Astrocyte of the cerebellum (primary cell): ENCODE measurements around the gene GRIN2D.

ENCODE experiments used
- DNase-seq: peaks from one replicate; pipeline ENCODE4 v3.0.0-alpha.2; 2011; ENCODE audit warnings: low read depth
- H3K4me3 ChIP-seq: 2 replicates; pipeline ENCODE4 v1.5.1; 2011; ENCODE audit warnings: mild to moderate bottlenecking, low read depth, low read length, moderate library complexity
- CTCF ChIP-seq: IDR thresholded peaks from 2 replicates; pipeline ENCODE4 v1.5.1; 2012; ENCODE audit warnings: low read length, low read depth, moderate library complexity, mild to moderate bottlenecking; ENCODE audit errors: missing control alignments
- in situ Hi-C: cut with HindIII; loops from 2 replicates; pipeline ENCODE4 v1.10.0; 2017; ENCODE audit warnings: low sequenced_read_pairs

The GRIN2D gene

DNA sequence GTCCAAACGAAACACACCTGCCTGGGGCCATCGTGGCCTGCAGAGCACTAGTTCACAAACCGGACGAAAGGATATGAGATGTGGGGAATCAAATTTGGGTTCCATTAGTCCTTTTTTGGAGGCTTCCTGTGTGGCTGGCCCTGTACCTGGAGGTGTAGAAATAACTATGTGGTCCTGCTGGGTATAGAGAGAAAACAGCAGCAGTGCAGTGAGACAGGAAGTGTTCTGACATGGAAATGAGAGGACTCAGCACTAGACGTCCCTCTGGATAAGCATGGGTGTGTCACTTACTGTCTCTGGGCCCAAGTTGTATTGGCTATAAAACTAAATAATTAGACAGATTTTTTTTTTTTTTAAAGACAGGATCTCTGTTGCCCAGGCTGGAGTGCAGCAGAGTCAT lies 14.4 kb upstream of the GRIN2D start:
- no peak for DNase-seq
- in situ Hi-C loops = no loop called here
- H3K4me3 ChIP-seq = no peak overlapping the region
- TF ChIP-seq CTCF = no peak

DNA sequence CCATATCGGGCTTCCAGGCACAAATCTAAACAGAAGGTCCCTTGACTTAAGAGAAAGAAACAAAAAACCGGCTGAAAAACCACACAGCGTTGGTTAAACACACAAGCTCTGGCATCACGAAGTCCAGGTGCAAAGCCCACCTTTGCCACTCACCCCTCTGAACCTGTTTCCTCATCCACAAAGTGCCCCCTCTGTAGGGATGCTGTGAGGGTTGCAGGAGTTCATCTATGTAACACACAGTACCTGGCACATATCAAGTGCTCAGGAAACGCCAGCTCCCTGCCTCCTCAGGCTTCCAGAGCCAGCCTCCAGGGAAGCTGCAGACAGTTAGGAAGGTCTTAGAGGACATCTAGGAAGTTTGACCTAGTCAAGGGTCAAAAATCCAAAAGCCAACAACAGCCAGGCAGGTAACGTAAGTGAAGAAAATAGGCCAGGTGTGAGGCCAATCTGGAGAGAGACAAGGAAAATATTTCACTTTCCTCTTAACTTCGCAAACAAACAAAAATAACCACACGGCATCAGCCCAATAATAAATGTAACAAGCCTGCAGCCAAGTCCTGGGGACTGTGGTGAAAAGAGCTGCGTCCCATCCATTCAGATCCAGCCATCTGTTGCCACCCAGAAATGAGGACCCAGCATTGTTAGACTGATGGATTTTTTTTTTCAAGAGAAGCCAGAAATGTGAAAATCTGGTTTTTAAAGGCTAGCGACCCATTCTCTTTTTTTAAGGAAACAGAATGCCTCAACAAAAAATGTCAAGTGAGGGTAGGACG lies 12.1 kb upstream of the GRIN2D start:
- no peak for DNase-seq
- no peak for TF ChIP-seq CTCF
- no peak overlapping the region for H3K4me3 ChIP-seq
- in situ Hi-C loops = no loop called here

- in situ Hi-C loops = no loop called here
- no peak for TF ChIP-seq CTCF
- no peak for DNase-seq
- no peak overlapping the region for H3K4me3 ChIP-seq
These were observed 11.2 kb upstream of the GRIN2D start for GRCh38 chr19:48382286-48382685.

GRCh38 chr19:48385461-48386087 lies 7.9 kb upstream of the GRIN2D start:
- no peak for DNase-seq
- no peak overlapping the region for H3K4me3 ChIP-seq
- in situ Hi-C loops = no loop called here
- no peak for TF ChIP-seq CTCF

DNA sequence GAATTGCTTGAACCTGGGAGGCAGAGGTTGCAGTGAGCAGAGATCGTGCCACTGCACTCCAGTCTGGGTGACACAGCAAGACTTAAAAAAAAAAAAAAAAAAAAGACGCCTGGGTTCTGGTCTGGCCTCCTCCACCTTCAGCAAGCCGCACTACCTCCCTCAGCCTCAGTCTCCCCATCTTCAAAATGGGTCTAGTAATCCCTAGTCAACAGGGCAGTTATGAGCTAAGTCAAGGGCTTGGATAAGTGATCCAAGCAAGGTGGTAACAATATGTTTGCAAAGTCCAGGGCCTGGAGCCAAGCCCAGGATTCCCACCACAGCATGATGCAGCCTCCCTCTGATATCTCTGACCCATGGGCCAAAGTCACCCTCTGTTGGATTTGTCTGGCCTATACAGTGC lies 6.5 kb upstream of the GRIN2D start:
- H3K4me3 ChIP-seq = no peak overlapping the region
- no peak for TF ChIP-seq CTCF
- in situ Hi-C loops = no loop called here
- DNase-seq = no peak

- TF ChIP-seq CTCF = peak; percentile 69
- in situ Hi-C loops = no loop called here
- peak overlapping the region; percentile 99 for H3K4me3 ChIP-seq
- no peak for DNase-seq
These were observed 3.0 kb upstream of the GRIN2D start for GRCh38 chr19:48390188-48391099.
